HFF-Myc (cell line): Measurements from ENCODE around the gene PYHIN1.

Experiments
- DNase-seq: peaks from one replicate; pipeline ENCODE4 v3.0.0-alpha.2; 2011; ENCODE audit warnings: low read depth; ENCODE audit errors: extremely low read depth
- H3K4me3 ChIP-seq: replicated peaks from 2 replicates; pipeline ENCODE4 v1.5.1; 2011; ENCODE audit warnings: low read depth, mild to moderate bottlenecking, control low read depth, low read length
- CTCF ChIP-seq: IDR thresholded peaks from 2 replicates; pipeline ENCODE4 v1.5.1; 2012; ENCODE audit warnings: mild to moderate bottlenecking, low read depth, low read length, control low read depth; ENCODE audit errors: missing control alignments

Gene PYHIN1

GRCh38 chr1:158946785-158947184 is 15.4 kb downstream of the PYHIN1 start:
- no peak for TF ChIP-seq CTCF
- DNase-seq = no peak
- no peak overlapping the region for H3K4me3 ChIP-seq

GRCh38 chr1:158951956-158952355 is 20.6 kb downstream of the PYHIN1 start:
- no peak for DNase-seq

GRCh38 chr1:158952416-158952815 is 21.1 kb downstream of the PYHIN1 start:
- TF ChIP-seq CTCF = no peak
- no peak overlapping the region for H3K4me3 ChIP-seq
- DNase-seq = no peak

More at GRCh38 chr1:158951956-158952355, 20.6 kb downstream of the PYHIN1 start:
- TF ChIP-seq CTCF = no peak
- H3K4me3 ChIP-seq = no peak overlapping the region

GRCh38 chr1:158961178-158961577 is 29.8 kb downstream of the PYHIN1 start:
- TF ChIP-seq CTCF = no peak
- DNase-seq = no peak
- no peak overlapping the region for H3K4me3 ChIP-seq

GRCh38 chr1:158962983-158963382 is 31.6 kb downstream of the PYHIN1 start:
- no peak for TF ChIP-seq CTCF
- H3K4me3 ChIP-seq = no peak overlapping the region
- DNase-seq = no peak

GRCh38 chr1:158969166-158969565 is 37.8 kb downstream of the PYHIN1 start:
- no peak overlapping the region for H3K4me3 ChIP-seq
- TF ChIP-seq CTCF = no peak
- no peak for DNase-seq

- TF ChIP-seq CTCF = no peak
- H3K4me3 ChIP-seq = no peak overlapping the region
- no peak for DNase-seq
These were observed 38.5 kb downstream of the PYHIN1 start for GRCh38 chr1:158969855-158970254.
